ENCODE data around the gene ALDH3B1.

ALDH3B1 gene

GRCh38 chr11:68044898-68045351 is 34.8 kb downstream of the ALDH3B1 start:
- H3K27ac ChIP-seq (ENCODE audit: low read length) = no peak overlapping the region
- H3K4me3 ChIP-seq (ENCODE audit: low read length) = no peak overlapping the region
- H4K20me1 ChIP-seq (ENCODE audit: insufficient read depth, low read length) = no peaks in the 10 kb centered on the region; the same call in 1 of the 2 replicates
- H3K79me2 ChIP-seq (ENCODE audit: low read length) = peaks cover 32% of the 10 kb centered on the region
- no peak overlapping the region for H3K4me2 ChIP-seq (ENCODE audit: low read length)
- peaks cover 10% of the 10 kb centered on the region for H3K4me1 ChIP-seq (ENCODE audit: low read length)
- H3K9ac ChIP-seq (ENCODE audit: low read length) = no peak overlapping the region
- H3K9me3 ChIP-seq (ENCODE audit: insufficient read depth, low read length) = no peaks in the 10 kb centered on the region
- no peak overlapping the region for H2AFZ ChIP-seq (ENCODE audit: low read depth, low read length)
- H3K27me3 ChIP-seq (ENCODE audit: low read depth, low read length) = no peaks in the 10 kb centered on the region
- TF ChIP-seq CTCF (IDR thresholded peaks at IDR 0.05; ENCODE audit: low read depth, low read length) (no peak), EZH2phosphoT487 (IDR thresholded peaks at IDR 0.05; ENCODE audit: low read depth) (no peak)
- peaks cover 58% of the 10 kb centered on the region for H3K36me3 ChIP-seq (replicated peaks; ENCODE audit: low read depth, low read length)

- H3K9ac ChIP-seq (ENCODE audit: low read length) = no peak overlapping the region
- H3K4me1 ChIP-seq (ENCODE audit: low read length) = no peaks in the 10 kb centered on the region
- peaks cover 5% of the 10 kb centered on the region; the same call in 1 of the 2 replicates for H3K79me2 ChIP-seq (ENCODE audit: low read length)
- peaks cover 2% of the 10 kb centered on the region; the same call in 1 of the 2 replicates for H4K20me1 ChIP-seq (ENCODE audit: insufficient read depth, low read length)
- no peak overlapping the region for H2AFZ ChIP-seq (ENCODE audit: low read depth, low read length)
- peaks cover 68% of the 10 kb centered on the region for H3K36me3 ChIP-seq (replicated peaks; ENCODE audit: low read depth, low read length)
- no peaks in the 10 kb centered on the region for H3K9me3 ChIP-seq (ENCODE audit: insufficient read depth, low read length)
- H3K4me3 ChIP-seq (ENCODE audit: low read length) = no peak overlapping the region
- no peak overlapping the region for H3K4me2 ChIP-seq (ENCODE audit: low read length)
- no peak overlapping the region for H3K27ac ChIP-seq (ENCODE audit: low read length)
- H3K27me3 ChIP-seq (ENCODE audit: low read depth, low read length) = no peaks in the 10 kb centered on the region
- no peak for TF ChIP-seq EZH2phosphoT487 (IDR thresholded peaks at IDR 0.05; ENCODE audit: low read depth)
Measured at GRCh38 chr11:68047437-68048290, 37.5 kb downstream of the ALDH3B1 start.

- Histone ChIP-seq H4K20me1 (ENCODE audit: insufficient read depth, low read length) (peaks cover 8% of the 10 kb centered on the region), H3K4me1 (ENCODE audit: low read length) (no peaks in the 10 kb centered on the region), H3K9ac (ENCODE audit: low read length) (no peak overlapping the region), H3K79me2 (ENCODE audit: low read length) (no peaks in the 10 kb centered on the region), H3K9me3 (ENCODE audit: insufficient read depth, low read length) (no peaks in the 10 kb centered on the region), H3K4me2 (ENCODE audit: low read length) (no peak overlapping the region), H2AFZ (ENCODE audit: low read depth, low read length) (no peak overlapping the region), H3K36me3 (replicated peaks; ENCODE audit: low read depth, low read length) (peaks cover 72% of the 10 kb centered on the region), H3K27me3 (ENCODE audit: low read depth, low read length) (no peaks in the 10 kb centered on the region), H3K4me3 (ENCODE audit: low read length) (no peak overlapping the region), H3K27ac (ENCODE audit: low read length) (no peak overlapping the region)
- TF ChIP-seq EZH2phosphoT487 (IDR thresholded peaks at IDR 0.05; ENCODE audit: low read depth) (no peak), CTCF (IDR thresholded peaks at IDR 0.05; ENCODE audit: low read depth, low read length) (no peak)
Measured at GRCh38 chr11:68048681-68049508, 38.8 kb downstream of the ALDH3B1 start.

- Histone ChIP-seq H3K27ac (ENCODE audit: low read length) (no peak overlapping the region), H3K4me2 (ENCODE audit: low read length) (no peak overlapping the region), H3K79me2 (ENCODE audit: low read length) (no peaks in the 10 kb centered on the region), H3K9ac (ENCODE audit: low read length) (no peak overlapping the region), H3K36me3 (replicated peaks; ENCODE audit: low read depth, low read length) (peaks cover 68% of the 10 kb centered on the region), H3K27me3 (ENCODE audit: low read depth, low read length) (no peaks in the 10 kb centered on the region), H3K9me3 (ENCODE audit: insufficient read depth, low read length) (no peaks in the 10 kb centered on the region), H3K4me3 (ENCODE audit: low read length) (no peak overlapping the region), H2AFZ (ENCODE audit: low read depth, low read length) (no peak overlapping the region), H3K4me1 (ENCODE audit: low read length) (no peaks in the 10 kb centered on the region), H4K20me1 (ENCODE audit: insufficient read depth, low read length) (peaks cover 8% of the 10 kb centered on the region)
- no peak for TF ChIP-seq EZH2phosphoT487 (IDR thresholded peaks at IDR 0.05; ENCODE audit: low read depth)
- TF ChIP-seq CTCF (IDR thresholded peaks at IDR 0.05; ENCODE audit: low read depth, low read length) = no peak
Measured at GRCh38 chr11:68049509-68050370, 39.6 kb downstream of the ALDH3B1 start.
